Endodermal cell (in vitro differentiated cells): Measurements from ENCODE around the gene PCDHB5. TPM values are rescaled to one million over a fixed set of nuclear protein-coding genes. Genes with fewer than 3 reads are reported as not detected.

Experiments used
- DNase-seq: peaks from one replicate; pipeline ENCODE4 v3.0.0-alpha.2; 2017
- H3K27ac ChIP-seq: 2 replicates; pipeline ENCODE4 v1.5.1; 2013; ENCODE audit warnings: mild to moderate bottlenecking, low read depth, low read length, moderate library complexity
- H3K27me3 ChIP-seq: 2 replicates; pipeline ENCODE4 v1.6.1; 2013; ENCODE audit warnings: mild to moderate bottlenecking, low read length, moderate library complexity; ENCODE audit not compliant: insufficient read depth, control insufficient read depth, poor library complexity, severe bottlenecking
- H3K36me3 ChIP-seq: 2 replicates; pipeline ENCODE4 v1.7.0; 2013; ENCODE audit warnings: mild to moderate bottlenecking, low read length, moderate library complexity; ENCODE audit not compliant: control insufficient read depth, insufficient read depth
- H3K4me1 ChIP-seq: one replicate; pipeline ENCODE4 v1.7.0; 2013; ENCODE audit warnings: low read length; ENCODE audit not compliant: control insufficient read depth, insufficient read depth
- H3K4me3 ChIP-seq: 2 replicates; pipeline ENCODE4 v1.5.1; 2013; ENCODE audit warnings: mild to moderate bottlenecking, low read length, moderate library complexity
- H3K9ac ChIP-seq: 2 replicates; pipeline ENCODE4 v1.6.1; 2013; ENCODE audit warnings: mild to moderate bottlenecking, low read length, moderate library complexity; ENCODE audit not compliant: poor library complexity, severe bottlenecking; ENCODE audit errors: extremely low read depth
- H3K9me3 ChIP-seq: 2 replicates; pipeline ENCODE4 v1.6.1; 2013; ENCODE audit warnings: mild to moderate bottlenecking, low read length, moderate library complexity; ENCODE audit not compliant: control insufficient read depth
- H3K27ac Mint-ChIP-seq: 2 replicates; pipeline ENCODE4 v1.8.0; 2020; ENCODE audit warnings: mixed read lengths
- H3K27me3 Mint-ChIP-seq: 2 replicates; pipeline ENCODE4 v1.8.0; 2021; ENCODE audit warnings: mild to moderate bottlenecking, mixed read lengths; ENCODE audit not compliant: insufficient read depth
- H3K36me3 Mint-ChIP-seq: 2 replicates; pipeline ENCODE4 v1.8.0; 2020; ENCODE audit warnings: low read depth, mixed read lengths
- H3K4me1 Mint-ChIP-seq: 2 replicates; pipeline ENCODE4 v1.8.0; 2020; ENCODE audit warnings: mixed read lengths
- H3K4me3 Mint-ChIP-seq: 2 replicates; pipeline ENCODE4 v1.8.0; 2020; ENCODE audit warnings: mild to moderate bottlenecking, moderate library complexity, mixed read lengths
- H3K9me3 Mint-ChIP-seq: 2 replicates; pipeline ENCODE4 v1.8.0; 2020; ENCODE audit warnings: mild to moderate bottlenecking, mixed read lengths
- CTCF ChIP-seq: fragments of 200-600 bp; sonication (generic); conservative IDR thresholded peaks from 2 replicates; pipeline ENCODE4 v1.5.0; 2021; ENCODE audit warnings: antibody characterized with exemption, mild to moderate bottlenecking
- WGBS, 2 experiments: methylation state at CpG; one replicate each; pipeline versions ENCODE4 v1.1.5 to v1.1.7; 2013; ENCODE audit warnings: missing lambda C conversion rate in 2 of 2, mixed read lengths in 1 of 2; ENCODE audit not compliant: insufficient coverage in 1 of 2, insufficient read length in 1 of 2; 5-methylcytosine and 5-hydroxymethylcytosine counted together
- total RNA-seq, 2 donors: library from RNA; stranded (reverse); fragmentation: NEBNext Ultra II Directional in 1 of 2; extraction: Animal tissue kit (Norgen Biotek cat#: 25700) in 1 of 2; gene quantifications; 2 replicates in 1 of 2; 3 replicates in 1 of 2; pipeline ENCODE4 v1.2.1, GENCODE V29; 2021

The PCDHB5 gene
- total RNA-seq, 2 donors from 2014 or later, result 2.4 to 43.5 TPM

GRCh38 chr5:141186897-141187512 lies 52.0 kb downstream of the PCDHB5 start, which contains the start of gene PCDHB9:
Gene PCDHB9, plus strand, starts transcription at chr5:141187161. Its CDS starts 158 bp downstream, at chr5:141187319.
- H3K27ac Mint-ChIP-seq, result no peak within 1 kb of the TSS
- peaks cover 34% of the 10 kb centered on the region for H3K36me3 Mint-ChIP-seq
- Histone ChIP-seq H3K36me3 (no peaks in the 10 kb centered on the region), H3K27me3 (no peaks in the 10 kb centered on the region), H3K9me3 (no peaks in the 10 kb centered on the region), H3K4me3 (no peak within 1 kb of the TSS), H3K4me1 (no peaks in the 10 kb centered on the region), H3K9ac (no peak within 1 kb of the TSS), H3K27ac (no peak within 1 kb of the TSS)
- peak; percentile 79 for DNase-seq
- H3K27me3 Mint-ChIP-seq, result peaks cover 7% of the 10 kb centered on the region
- H3K9me3 Mint-ChIP-seq, result peaks cover 30% of the 10 kb centered on the region
- peak; percentile 91 for TF ChIP-seq CTCF
- peak within 1 kb of the TSS; percentile 19 for H3K4me3 Mint-ChIP-seq
- WGBS, 2 experiments, result 47 to 53% methylated on average over 7 of the region's 9 CpGs
- H3K4me1 Mint-ChIP-seq, result peaks cover 7% of the 10 kb centered on the region

Other genes with a start within 250 kb of the PCDHB5 start
- 1 to 10 TPM; 3.2 to 6.1 TPM for gene PCDHAC1, start 208.9 kb upstream of the PCDHB5 start, total RNA-seq
- 1 to 10 TPM in 1 of 2 donors, under 1 TPM in 1; 0.49 to 2.4 TPM for gene PCDHAC2, start 168.7 kb upstream of the PCDHB5 start, total RNA-seq
- gene PCDHB1, start 83.8 kb upstream of the PCDHB5 start, total RNA-seq, result under 1 TPM in 1 of 2 donors, not detected in 1; 0.04 TPM
- 10 to 100 TPM; 28.4 to 32.1 TPM for gene PCDHB2, start 40.6 kb upstream of the PCDHB5 start, total RNA-seq
- 10 to 100 TPM in 1 of 2 donors, 1 to 10 TPM in 1; 4.3 to 17.7 TPM for gene PCDHB3, start 34.7 kb upstream of the PCDHB5 start, total RNA-seq
- 1 to 10 TPM; 1.7 to 3.3 TPM for gene PCDHB4, start 13.4 kb upstream of the PCDHB5 start, total RNA-seq
- 1 to 10 TPM in 1 of 2 donors, under 1 TPM in 1; 0.66 to 2.0 TPM for gene PCDHB6, start 14.9 kb downstream of the PCDHB5 start, total RNA-seq
- under 1 TPM; 0.42 to 0.75 TPM for gene PCDHB7, start 37.4 kb downstream of the PCDHB5 start, total RNA-seq
- gene PCDHB8, start 42.6 kb downstream of the PCDHB5 start, total RNA-seq, result 1 to 10 TPM in 1 of 2 donors, under 1 TPM in 1; 0.71 to 3.6 TPM
- gene PCDHB16, start 47.2 kb downstream of the PCDHB5 start, total RNA-seq, result 10 to 100 TPM in 1 of 2 donors, 1 to 10 TPM in 1; 9.7 to 14.8 TPM
- gene PCDHB9, start 52.0 kb downstream of the PCDHB5 start, total RNA-seq, result 1 to 10 TPM; 3.2 to 5.1 TPM
- 1 to 10 TPM; 2.9 to 3.5 TPM for gene PCDHB10, start 57.1 kb downstream of the PCDHB5 start, total RNA-seq
- gene PCDHB11, start 64.4 kb downstream of the PCDHB5 start, total RNA-seq, result 1 to 10 TPM; 2.6 to 4.7 TPM
- 1 to 10 TPM; 1.6 to 5.0 TPM for gene PCDHB12, start 73.5 kb downstream of the PCDHB5 start, total RNA-seq
- gene PCDHB13, start 78.7 kb downstream of the PCDHB5 start, total RNA-seq, result 1 to 10 TPM; 1.8 to 3.3 TPM
- 1 to 10 TPM; 2.6 to 2.8 TPM for gene PCDHB14, start 88.1 kb downstream of the PCDHB5 start, total RNA-seq
- gene PCDHB15, start 110.2 kb downstream of the PCDHB5 start, total RNA-seq, result 1 to 10 TPM; 3.7 to 9.8 TPM
- gene SLC25A2, start 168.8 kb downstream of the PCDHB5 start, total RNA-seq, result under 1 TPM; 0.55 to 0.68 TPM
- gene TAF7, start 185.6 kb downstream of the PCDHB5 start, total RNA-seq, result 10 to 100 TPM; 85.4 to 99.0 TPM
- 1 to 10 TPM in 1 of 2 donors, under 1 TPM in 1; 0.38 to 2.2 TPM for gene PCDHGA1, start 195.3 kb downstream of the PCDHB5 start, total RNA-seq
- gene PCDHGA2, start 203.6 kb downstream of the PCDHB5 start, total RNA-seq, result 1 to 10 TPM in 1 of 2 donors, under 1 TPM in 1; 0.09 to 2.0 TPM
- 1 to 10 TPM in 1 of 2 donors, not detected in 1; 4.3 TPM for gene PCDHGA3, start 208.6 kb downstream of the PCDHB5 start, total RNA-seq
- gene PCDHGB1, start 214.9 kb downstream of the PCDHB5 start, total RNA-seq, result 1 to 10 TPM; 1.4 to 6.6 TPM
- 1 to 10 TPM in 1 of 2 donors, under 1 TPM in 1; 0.86 to 5.0 TPM for gene PCDHGA4, start 219.8 kb downstream of the PCDHB5 start, total RNA-seq
- gene PCDHGB2, start 224.8 kb downstream of the PCDHB5 start, total RNA-seq, result 1 to 10 TPM; 1.6 to 5.2 TPM
- 1 to 10 TPM in 1 of 2 donors, under 1 TPM in 1; 0.51 to 3.0 TPM for gene PCDHGA5, start 229.0 kb downstream of the PCDHB5 start, total RNA-seq
- 1 to 10 TPM in 1 of 2 donors, under 1 TPM in 1; 0.40 to 4.6 TPM for gene PCDHGB3, start 235.0 kb downstream of the PCDHB5 start, total RNA-seq
- gene PCDHGA6, start 238.7 kb downstream of the PCDHB5 start, total RNA-seq, result 1 to 10 TPM in 1 of 2 donors, under 1 TPM in 1; 0.55 to 3.8 TPM
- gene PCDHGA7, start 247.5 kb downstream of the PCDHB5 start, total RNA-seq, result 1 to 10 TPM in 1 of 2 donors, under 1 TPM in 1; 0.40 to 1.9 TPM